ENCODE measurements around the gene SLC16A7.
"Not testable (repeated sequence)": the region's sequence is repeated elsewhere in the genome, so short reads cannot be mapped to it uniquely, and the experiment has no call there.

SLC16A7 gene

DNA sequence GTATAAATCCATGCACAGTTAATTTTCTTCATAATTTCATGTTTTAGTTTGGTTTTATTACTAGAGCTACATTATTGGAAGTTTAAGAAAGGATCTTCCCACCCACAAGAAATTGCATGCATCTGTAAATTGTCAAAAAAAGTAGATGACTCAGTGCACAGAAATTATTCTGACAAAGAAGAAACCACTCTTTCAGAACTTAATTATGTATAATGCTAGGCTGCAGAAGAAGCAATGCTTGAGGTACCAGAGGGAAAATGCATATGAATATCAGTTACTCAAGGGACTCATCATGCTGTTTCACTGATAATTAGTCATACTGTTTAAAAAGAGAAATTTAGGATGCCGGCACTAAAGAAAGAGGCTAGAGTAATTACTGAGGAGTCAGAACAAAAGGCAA is 147.0 kb downstream of the SLC16A7 start:
- H3K4me1 ChIP-seq (ENCODE audit: control insufficient read depth, insufficient read depth, low read length, poor library complexity, severe bottlenecking) = no peaks in the 10 kb centered on the region
- H3K27me3 ChIP-seq (replicated peaks; ENCODE audit: control insufficient read depth, insufficient read depth, low read length, poor library complexity, severe bottlenecking) = no peaks in the 10 kb centered on the region
- H3K27ac ChIP-seq (ENCODE audit: insufficient read depth, low read length, poor library complexity, severe bottlenecking) = no peak overlapping the region
- H3K4me3 ChIP-seq (ENCODE audit: insufficient read depth, low read depth, low read length, poor library complexity, severe bottlenecking) = no peak overlapping the region
- DNase-seq = no peak
- H3K9me3 ChIP-seq (ENCODE audit: control insufficient read depth, low read length) = no peaks in the 10 kb centered on the region
- no peaks in the 10 kb centered on the region for H3K36me3 ChIP-seq (ENCODE audit: control insufficient read depth, insufficient read depth, low read length)

DNA sequence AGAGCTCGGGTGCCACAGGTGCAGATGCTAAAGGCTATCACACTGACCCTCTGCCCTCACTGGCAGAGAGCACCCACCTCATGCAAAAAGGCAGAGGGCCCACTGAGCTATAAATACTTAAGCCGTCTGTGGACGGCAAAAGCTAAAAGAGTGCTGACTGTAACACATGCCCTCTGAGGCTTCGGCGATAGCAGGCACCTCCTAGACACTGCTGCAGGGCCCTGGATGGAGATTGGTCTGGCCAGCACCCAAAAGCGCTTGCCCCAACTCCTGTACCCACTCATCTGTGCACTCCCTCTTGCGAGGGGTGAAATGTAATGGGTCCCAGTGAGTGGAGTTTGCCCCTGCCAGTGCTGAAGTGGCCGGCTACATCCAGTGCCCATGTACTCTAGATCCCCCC is 148.7 kb downstream of the SLC16A7 start:
- Histone ChIP-seq H3K36me3 (ENCODE audit: control insufficient read depth, insufficient read depth, low read length) (no peaks in the 10 kb centered on the region), H3K4me1 (ENCODE audit: control insufficient read depth, insufficient read depth, low read length, poor library complexity, severe bottlenecking) (no peaks in the 10 kb centered on the region), H3K27ac (ENCODE audit: insufficient read depth, low read length, poor library complexity, severe bottlenecking) (no peak overlapping the region), H3K27me3 (replicated peaks; ENCODE audit: control insufficient read depth, insufficient read depth, low read length, poor library complexity, severe bottlenecking) (no peaks in the 10 kb centered on the region), H3K9me3 (ENCODE audit: control insufficient read depth, low read length) (no peaks in the 10 kb centered on the region), H3K4me3 (ENCODE audit: insufficient read depth, low read depth, low read length, poor library complexity, severe bottlenecking) (no peak overlapping the region)
- DNase-seq = no peak

DNA sequence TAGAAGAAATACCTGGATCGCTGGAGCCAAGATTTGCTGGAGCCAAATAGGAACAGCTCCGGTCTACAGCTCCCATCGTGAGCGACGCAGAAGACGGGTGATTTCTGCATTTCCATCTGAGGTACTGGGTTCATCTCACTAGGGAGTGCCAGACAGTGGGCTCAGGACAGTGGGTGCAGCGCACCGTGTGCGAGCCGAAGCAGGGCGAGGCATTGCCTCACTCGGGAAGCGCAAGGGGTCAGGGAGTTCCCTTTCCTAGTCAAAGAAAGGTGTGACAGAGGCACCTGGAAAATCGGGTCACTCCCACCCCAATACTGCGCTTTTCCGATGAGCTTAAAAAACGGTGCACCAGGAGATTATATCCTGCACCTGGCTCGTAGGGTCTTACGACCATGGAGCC is 155.3 kb downstream of the SLC16A7 start:
- H3K4me1 ChIP-seq (ENCODE audit: control insufficient read depth, insufficient read depth, low read length, poor library complexity, severe bottlenecking); H3K27ac ChIP-seq (ENCODE audit: insufficient read depth, low read length, poor library complexity, severe bottlenecking); H3K9me3 ChIP-seq (ENCODE audit: control insufficient read depth, low read length); H3K27me3 ChIP-seq (replicated peaks; ENCODE audit: control insufficient read depth, insufficient read depth, low read length, poor library complexity, severe bottlenecking); DNase-seq; H3K4me3 ChIP-seq (ENCODE audit: insufficient read depth, low read depth, low read length, poor library complexity, severe bottlenecking); H3K36me3 ChIP-seq (ENCODE audit: control insufficient read depth, insufficient read depth, low read length): not testable (repeated sequence)

DNA sequence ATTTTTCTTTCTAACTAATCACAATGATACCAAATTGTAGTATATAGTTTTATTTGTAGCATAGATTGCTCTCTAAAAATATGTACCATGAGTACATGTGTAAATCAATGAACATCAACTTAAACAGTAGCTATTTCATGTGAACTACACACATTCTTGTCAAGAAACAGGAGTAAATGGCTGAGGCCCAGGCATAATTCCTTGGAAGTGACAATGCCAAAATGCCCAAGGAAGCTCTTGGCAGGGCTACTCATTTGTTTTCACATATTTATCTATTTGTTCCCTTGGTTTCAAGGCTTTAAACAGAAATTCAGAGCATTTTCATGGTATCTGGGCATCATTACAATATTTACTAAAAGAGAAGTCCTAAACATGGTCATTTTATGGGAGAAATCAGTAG is 165.7 kb downstream of the SLC16A7 start:
- H3K9me3 ChIP-seq (ENCODE audit: control insufficient read depth, low read length) = no peaks in the 10 kb centered on the region
- no peaks in the 10 kb centered on the region for H3K36me3 ChIP-seq (ENCODE audit: control insufficient read depth, insufficient read depth, low read length)
- no peaks in the 10 kb centered on the region for H3K4me1 ChIP-seq (ENCODE audit: control insufficient read depth, insufficient read depth, low read length, poor library complexity, severe bottlenecking)
- H3K27me3 ChIP-seq (replicated peaks; ENCODE audit: control insufficient read depth, insufficient read depth, low read length, poor library complexity, severe bottlenecking) = no peaks in the 10 kb centered on the region
- no peak for DNase-seq
- H3K27ac ChIP-seq (ENCODE audit: insufficient read depth, low read length, poor library complexity, severe bottlenecking) = no peak overlapping the region
- no peak overlapping the region for H3K4me3 ChIP-seq (ENCODE audit: insufficient read depth, low read depth, low read length, poor library complexity, severe bottlenecking)

DNA sequence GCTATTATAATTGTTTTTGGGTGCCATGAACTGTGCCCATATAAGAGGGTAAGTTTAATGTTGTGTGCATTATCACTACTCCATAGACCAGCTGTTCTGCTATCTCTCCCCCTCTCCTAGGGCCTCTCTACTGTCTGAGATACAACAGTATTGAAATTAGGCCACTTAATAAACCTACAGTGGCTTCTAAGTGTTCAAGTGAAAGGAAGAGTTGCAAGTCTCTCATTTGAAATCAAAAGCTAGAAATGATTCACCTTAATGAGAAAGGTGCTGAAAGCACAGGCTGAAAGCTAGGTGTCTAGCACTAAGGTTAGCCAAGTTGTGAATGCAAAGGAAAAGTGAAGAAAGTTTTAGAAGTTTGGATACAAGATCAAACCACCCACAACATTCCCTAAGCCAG is 168.0 kb downstream of the SLC16A7 start:
- H3K9me3 ChIP-seq (ENCODE audit: control insufficient read depth, low read length) = no peaks in the 10 kb centered on the region
- no peak for DNase-seq
- H3K36me3 ChIP-seq (ENCODE audit: control insufficient read depth, insufficient read depth, low read length) = no peaks in the 10 kb centered on the region
- H3K27me3 ChIP-seq (replicated peaks; ENCODE audit: control insufficient read depth, insufficient read depth, low read length, poor library complexity, severe bottlenecking) = no peaks in the 10 kb centered on the region
- H3K4me3 ChIP-seq (ENCODE audit: insufficient read depth, low read depth, low read length, poor library complexity, severe bottlenecking) = no peak overlapping the region
- no peaks in the 10 kb centered on the region for H3K4me1 ChIP-seq (ENCODE audit: control insufficient read depth, insufficient read depth, low read length, poor library complexity, severe bottlenecking)
- H3K27ac ChIP-seq (ENCODE audit: insufficient read depth, low read length, poor library complexity, severe bottlenecking) = no peak overlapping the region

DNA sequence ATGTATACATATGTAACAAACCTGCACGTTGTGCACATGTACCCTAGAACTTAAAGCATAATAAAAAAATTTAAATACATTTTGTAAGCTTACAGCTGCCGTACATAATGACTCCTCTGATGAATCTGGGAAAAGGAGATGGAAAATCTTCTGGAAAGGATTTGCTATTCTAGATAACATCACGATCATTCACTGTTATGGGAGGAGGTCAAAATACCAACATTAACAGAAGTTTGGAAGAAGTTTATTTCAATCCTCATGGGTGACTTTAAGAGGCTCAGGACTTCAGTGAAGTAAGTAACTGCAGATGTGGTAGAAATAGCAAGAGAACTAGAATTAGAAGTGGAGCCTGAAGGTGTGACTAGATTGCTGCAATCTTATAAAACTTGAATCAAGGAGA is 172.2 kb downstream of the SLC16A7 start:
- no peak overlapping the region for H3K27ac ChIP-seq (ENCODE audit: insufficient read depth, low read length, poor library complexity, severe bottlenecking)
- no peaks in the 10 kb centered on the region for H3K4me1 ChIP-seq (ENCODE audit: control insufficient read depth, insufficient read depth, low read length, poor library complexity, severe bottlenecking)
- no peak overlapping the region for H3K4me3 ChIP-seq (ENCODE audit: insufficient read depth, low read depth, low read length, poor library complexity, severe bottlenecking)
- H3K36me3 ChIP-seq (ENCODE audit: control insufficient read depth, insufficient read depth, low read length) = no peaks in the 10 kb centered on the region
- H3K27me3 ChIP-seq (replicated peaks; ENCODE audit: control insufficient read depth, insufficient read depth, low read length, poor library complexity, severe bottlenecking) = no peaks in the 10 kb centered on the region
- no peak for DNase-seq
- H3K9me3 ChIP-seq (ENCODE audit: control insufficient read depth, low read length) = no peaks in the 10 kb centered on the region

DNA sequence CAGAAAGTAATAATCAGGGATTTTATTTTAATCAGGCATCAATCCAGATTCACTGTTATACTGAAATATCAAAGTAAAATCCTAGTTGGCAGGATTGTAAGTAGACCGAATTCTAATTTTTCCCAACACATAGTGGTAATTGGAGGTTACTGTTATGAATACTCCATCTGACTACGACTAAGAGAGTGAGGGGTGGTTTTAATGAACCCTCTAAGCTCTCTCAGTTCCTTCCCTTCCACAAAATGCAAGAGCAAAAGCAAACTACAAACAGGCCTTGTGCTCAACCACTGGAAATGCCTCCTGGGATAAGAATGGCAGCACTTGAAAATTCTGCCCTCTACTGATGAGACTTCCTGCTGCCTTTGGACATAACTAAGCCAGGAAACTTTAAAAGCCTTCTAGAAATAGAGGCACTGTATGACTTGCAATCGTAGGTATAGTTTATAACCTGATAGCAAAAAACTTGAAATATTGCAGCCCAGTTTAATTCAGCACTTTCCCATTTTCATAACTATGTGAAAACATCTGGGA is 184.8 kb downstream of the SLC16A7 start:
- Histone ChIP-seq H3K9me3 (ENCODE audit: control insufficient read depth, low read length) (no peaks in the 10 kb centered on the region), H3K36me3 (ENCODE audit: control insufficient read depth, insufficient read depth, low read length) (peaks cover 11% of the 10 kb centered on the region), H3K27me3 (replicated peaks; ENCODE audit: control insufficient read depth, insufficient read depth, low read length, poor library complexity, severe bottlenecking) (no peaks in the 10 kb centered on the region), H3K4me1 (ENCODE audit: control insufficient read depth, insufficient read depth, low read length, poor library complexity, severe bottlenecking) (no peaks in the 10 kb centered on the region), H3K4me3 (ENCODE audit: insufficient read depth, low read depth, low read length, poor library complexity, severe bottlenecking) (no peak overlapping the region), H3K27ac (ENCODE audit: insufficient read depth, low read length, poor library complexity, severe bottlenecking) (no peak overlapping the region)
- DNase-seq = no peak

DNA sequence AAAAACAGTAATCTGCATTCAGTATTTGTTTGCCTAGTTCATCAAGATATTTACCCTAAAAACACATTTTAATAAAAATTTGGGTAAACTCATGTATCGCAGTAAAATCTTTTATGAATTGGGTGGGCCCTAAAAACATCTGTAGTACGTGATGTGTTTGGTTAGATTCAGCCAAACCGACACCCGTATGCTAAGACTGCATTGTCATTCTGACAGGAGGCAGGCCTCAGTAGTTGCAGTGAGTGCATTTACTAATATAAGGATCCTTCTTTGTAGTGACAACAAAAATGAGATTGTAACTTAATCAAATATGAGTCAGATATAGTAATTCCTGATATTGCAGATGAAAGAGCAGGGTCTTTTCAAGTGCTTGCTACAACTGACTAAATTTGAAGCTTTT is 191.8 kb downstream of the SLC16A7 start:
- no peaks in the 10 kb centered on the region for H3K9me3 ChIP-seq (ENCODE audit: control insufficient read depth, low read length)
- H3K4me1 ChIP-seq (ENCODE audit: control insufficient read depth, insufficient read depth, low read length, poor library complexity, severe bottlenecking) = no peaks in the 10 kb centered on the region
- H3K4me3 ChIP-seq (ENCODE audit: insufficient read depth, low read depth, low read length, poor library complexity, severe bottlenecking) = no peak overlapping the region
- no peaks in the 10 kb centered on the region for H3K27me3 ChIP-seq (replicated peaks; ENCODE audit: control insufficient read depth, insufficient read depth, low read length, poor library complexity, severe bottlenecking)
- H3K36me3 ChIP-seq (ENCODE audit: control insufficient read depth, insufficient read depth, low read length) = no peaks in the 10 kb centered on the region
- H3K27ac ChIP-seq (ENCODE audit: insufficient read depth, low read length, poor library complexity, severe bottlenecking) = no peak overlapping the region
- DNase-seq = no peak

DNA sequence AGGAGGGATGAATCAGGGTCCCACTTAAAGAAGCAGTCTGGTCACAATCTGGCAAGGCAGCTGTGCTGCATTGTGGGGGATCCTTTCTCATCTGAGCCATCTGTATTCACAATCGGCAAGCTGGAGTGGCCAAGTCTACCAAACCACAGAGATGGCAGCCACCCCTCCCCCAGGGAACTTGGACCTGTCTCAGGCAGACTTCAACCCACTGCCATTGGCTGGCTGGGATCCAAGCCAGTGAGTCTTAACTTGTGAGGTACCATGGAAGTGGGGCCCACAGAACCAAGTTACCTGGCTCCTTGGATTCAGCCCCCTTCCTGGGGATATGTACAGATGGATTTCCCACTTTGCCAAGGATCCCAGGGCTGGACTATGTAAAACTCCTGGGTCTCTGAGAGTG is 196.8 kb downstream of the SLC16A7 start:
- Histone ChIP-seq H3K4me3 (ENCODE audit: insufficient read depth, low read depth, low read length, poor library complexity, severe bottlenecking) (no peak overlapping the region), H3K9me3 (ENCODE audit: control insufficient read depth, low read length) (peaks cover 10% of the 10 kb centered on the region), H3K4me1 (ENCODE audit: control insufficient read depth, insufficient read depth, low read length, poor library complexity, severe bottlenecking) (no peaks in the 10 kb centered on the region), H3K27ac (ENCODE audit: insufficient read depth, low read length, poor library complexity, severe bottlenecking) (no peak overlapping the region), H3K27me3 (replicated peaks; ENCODE audit: control insufficient read depth, insufficient read depth, low read length, poor library complexity, severe bottlenecking) (no peaks in the 10 kb centered on the region), H3K36me3 (ENCODE audit: control insufficient read depth, insufficient read depth, low read length) (no peaks in the 10 kb centered on the region)
- DNase-seq = no peak

DNA sequence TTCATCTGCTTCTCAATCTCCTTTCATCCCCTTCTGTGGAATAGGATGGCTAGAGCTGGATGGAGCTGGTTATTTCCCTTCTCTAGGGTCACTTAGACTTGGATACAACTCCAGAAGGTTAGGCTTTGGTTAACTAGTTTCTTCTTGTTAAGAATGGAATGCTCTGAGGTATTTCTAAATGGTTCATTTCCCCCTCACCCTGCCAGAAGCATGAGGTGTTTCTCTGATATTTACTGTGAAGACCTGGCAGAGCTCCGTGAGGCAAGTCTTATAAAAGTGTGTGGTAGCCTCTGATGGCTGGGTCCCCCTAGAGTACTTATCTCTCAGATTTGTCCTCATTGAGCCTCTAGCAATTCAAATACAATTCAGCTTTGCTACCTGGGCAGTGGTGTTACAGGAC is 207.9 kb downstream of the SLC16A7 start:
- H3K4me1 ChIP-seq (ENCODE audit: control insufficient read depth, insufficient read depth, low read length, poor library complexity, severe bottlenecking) = no peaks in the 10 kb centered on the region
- H3K36me3 ChIP-seq (ENCODE audit: control insufficient read depth, insufficient read depth, low read length) = no peaks in the 10 kb centered on the region
- H3K27ac ChIP-seq (ENCODE audit: insufficient read depth, low read length, poor library complexity, severe bottlenecking) = no peak overlapping the region
- H3K4me3 ChIP-seq (ENCODE audit: insufficient read depth, low read depth, low read length, poor library complexity, severe bottlenecking) = no peak overlapping the region
- peaks cover 4% of the 10 kb centered on the region for H3K9me3 ChIP-seq (ENCODE audit: control insufficient read depth, low read length)
- DNase-seq = no peak
- H3K27me3 ChIP-seq (replicated peaks; ENCODE audit: control insufficient read depth, insufficient read depth, low read length, poor library complexity, severe bottlenecking) = no peaks in the 10 kb centered on the region
